MM.1S (cell line): ENCODE data around the gene NPC1L1.

Experiments
- CTCF ChIP-seq: fragments of 300-600 bp; sonication (generic); IDR thresholded peaks from 2 replicates; pipeline ENCODE4 v1.5.1; 2016; ENCODE audit warnings: antibody characterized with exemption, low read length, mixed read lengths
- EZH2 ChIP-seq: fragments of 300-600 bp; sonication (generic); optimal IDR thresholded peaks from 2 replicates; pipeline ENCODE3; 2017; ENCODE audit warnings: low read depth, mild to moderate bottlenecking, antibody characterized with exemption, low read length, mixed read lengths
- EZH2phosphoT487 ChIP-seq: fragments of 300-600 bp; sonication (generic); IDR thresholded peaks from 2 replicates; pipeline ENCODE4 v1.6.1; 2018; ENCODE audit warnings: antibody characterized with exemption, low read length

GRCh38 chr7:44565795-44566559 is 24.8 kb upstream of the NPC1L1 start:
- TF ChIP-seq CTCF: no peak
- TF ChIP-seq EZH2: no peak
- TF ChIP-seq EZH2phosphoT487: no peak
